Stimulated activated CD4-positive, alpha-beta T cell treated with anti-CD3 and anti-CD28 coated beads, Interleukin-15, amount 100 ng/mL, for 24 hours (primary cell): Measurements from ENCODE around the gene NECTIN2.
"Not testable (repeated sequence)": the region's sequence is repeated elsewhere in the genome, so short reads cannot be mapped to it uniquely, and the experiment has no call there.

Experiments used
- DNase-seq: peaks from one replicate; pipeline ENCODE4 v3.0.0-alpha.2; 2020

The NECTIN2 gene

GRCh38 chr19:44911896-44912295 is 65.8 kb downstream of the NECTIN2 start:
- not testable (repeated sequence) for DNase-seq

GRCh38 chr19:44912854-44913253 is 66.8 kb downstream of the NECTIN2 start:
- DNase-seq, result no peak

- DNase-seq, result not testable (repeated sequence)
Measured at GRCh38 chr19:44913512-44914432, 67.7 kb downstream of the NECTIN2 start.

GRCh38 chr19:44914433-44915206 is 68.5 kb downstream of the NECTIN2 start, which contains the start of gene APOC1:
Gene APOC1 (plus strand): TSS chr19:44914608. CDS start chr19:44914892, 284 bp downstream.
- peak; percentile 87 for DNase-seq

GRCh38 chr19:44924243-44924725 is 78.2 kb downstream of the NECTIN2 start:
- no peak for DNase-seq

GRCh38 chr19:44925114-44925891 is 79.2 kb downstream of the NECTIN2 start:
- no peak for DNase-seq

GRCh38 chr19:44926245-44927077 is 80.4 kb downstream of the NECTIN2 start:
- DNase-seq, result not testable (repeated sequence)

- DNase-seq, result no peak
Measured at GRCh38 chr19:44927746-44928145, 81.6 kb downstream of the NECTIN2 start.

GRCh38 chr19:44930088-44930487 is 84.0 kb downstream of the NECTIN2 start:
- DNase-seq, result no peak

GRCh38 chr19:44931541-44931940 is 85.4 kb downstream of the NECTIN2 start:
- no peak for DNase-seq
